Uterus (tissue), 4 donors: ENCODE data around the gene PCIF1. TPM values are rescaled to one million over a fixed set of nuclear protein-coding genes. Genes with fewer than 3 reads are reported as not detected.

Source experiments
- DNase-seq, 2 donors: peaks; one replicate each; pipeline ENCODE4 v3.0.0-alpha.2; 2019 to 2020
- H3K27ac ChIP-seq, 2 donors: fragments of 200-600 bp; sonication (generic); 1 replicate in 1 of 2; 2 replicates in 1 of 2; pipeline ENCODE4 v1.5.1; 2016 to 2018
- H3K27me3 ChIP-seq, 2 donors: fragments of 200-600 bp; sonication (generic); one replicate each; pipeline ENCODE4 v1.5.1; 2018 to 2019; ENCODE audit warnings: control low read depth in 1 of 2
- H3K36me3 ChIP-seq, 2 donors: fragments of 200-600 bp; sonication (generic); one replicate each; pipeline ENCODE4 v1.5.1; 2019; ENCODE audit warnings: control low read depth in 1 of 2
- H3K4me1 ChIP-seq, 2 donors: fragments of 200-600 bp; sonication (generic); one replicate each; pipeline ENCODE4 v1.5.1; 2018 to 2019; ENCODE audit warnings: control low read depth in 1 of 2
- H3K4me3 ChIP-seq, 2 donors: fragments of 200-600 bp; sonication (generic); 1 replicate in 1 of 2; 2 replicates in 1 of 2; pipeline ENCODE4 v1.5.1; 2018 to 2019; ENCODE audit warnings: mild to moderate bottlenecking in 1 of 2
- H3K9me3 ChIP-seq, 2 donors: fragments of 200-600 bp; sonication (generic); one replicate each; pipeline ENCODE4 v1.5.1; 2019; ENCODE audit warnings: control low read depth in 1 of 2
- POLR2A ChIP-seq, 2 donors: fragments of 450-650 bp; IDR thresholded peaks; one replicate each; pipeline ENCODE4 v1.6.1; 2016; ENCODE audit warnings: antibody characterized with exemption in 2 of 2, mild to moderate bottlenecking in 1 of 2, moderate library complexity in 1 of 2
- intact Hi-C: fragments of 100-400 bp; cut with DNase I; formaldehyde crosslinking; loops from one replicate; pipeline ENCODE4 v1.15.1; 2023; ENCODE audit warnings: low total_unique reads
- total RNA-seq, 4 donors: library from RNA; depleted of rRNA in 3 of 4; stranded (reverse); fragments of >200 nt in 3 of 4; gene quantifications; one replicate each; pipeline versions ENCODE4 v1.1.0 to v1.2.4, GENCODE V29; 2014 to 2023
- TF ChIP-seq, protein P1 (sequence below), 4 experiments: fragments of 200-600 bp in 2 of 4; fragments of 450-650 bp in 2 of 4; sonication (generic) in 2 of 4; IDR thresholded peaks; one replicate each; pipeline ENCODE4 v1.5.1; 2016 to 2019; ENCODE audit warnings: antibody characterized with exemption in 4 of 4, mild to moderate bottlenecking in 2 of 4, moderate library complexity in 1 of 4
- donor health status: DM: yes; HTN: yes; CAD: no.

The PCIF1 gene
- total RNA-seq: 10 to 100 TPM; 11.0 to 71.0 (median 40.0) TPM

DNA sequence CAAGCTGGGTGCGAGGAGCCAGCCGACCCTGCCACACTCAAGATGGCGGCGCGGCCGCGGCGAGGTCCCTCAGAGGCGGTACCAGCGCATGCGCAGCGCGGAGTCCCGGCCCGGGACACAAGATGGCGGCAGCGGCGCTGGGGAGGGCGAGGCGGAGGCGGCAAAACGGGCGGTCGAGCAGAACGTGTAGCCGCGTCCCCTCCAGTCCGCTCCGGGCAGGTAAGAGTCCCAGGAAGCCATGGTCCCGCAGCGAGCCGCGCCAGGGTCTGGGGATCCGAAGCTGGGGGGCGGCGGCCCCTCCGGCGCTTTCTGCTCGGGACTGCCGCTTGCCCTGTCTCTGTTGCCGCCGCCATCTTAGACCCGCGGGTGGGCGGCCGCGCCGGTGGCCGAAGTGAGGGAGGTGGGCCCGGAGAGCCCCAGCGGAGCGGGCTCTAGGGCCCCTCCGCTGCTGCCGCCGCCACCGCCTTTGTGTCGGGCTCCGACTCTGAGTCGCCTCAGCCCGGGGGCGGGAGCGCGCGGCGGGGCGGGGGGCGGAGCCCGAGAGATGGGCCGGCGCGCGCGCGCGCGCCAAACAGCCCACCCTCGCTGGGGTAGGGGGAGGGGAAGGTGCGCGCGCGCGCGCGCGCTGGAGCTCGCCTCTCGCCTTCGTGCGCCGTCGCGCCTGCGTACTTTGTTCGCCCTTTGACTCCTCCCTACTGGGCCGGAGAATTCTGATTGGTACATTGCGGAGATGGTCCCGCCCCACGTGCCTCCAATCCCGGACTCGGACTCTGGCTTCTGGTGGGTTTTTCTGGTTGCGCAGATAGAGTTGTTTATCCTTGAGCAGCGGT, at the start of gene PCIF1:
Gene PCIF1 (plus strand): TSS at position 98 of the 830 bp plus-strand sequence. CDS start 4,317 bp downstream, outside the sequence.
- Histone ChIP-seq H3K4me1 (peaks cover 3 to 6% of the 10 kb centered on the region in 2 donors), H3K36me3 (no peaks in the 10 kb centered on the region), H3K9me3 (no peaks in the 10 kb centered on the region), H3K4me3 (peak within 1 kb of the TSS; percentile 65 to 77), H3K27me3 (no peaks in the 10 kb centered on the region), H3K27ac (peak within 1 kb of the TSS; percentile 98 to 99)
- DNase-seq: peak; percentile 99
- TF ChIP-seq, protein P1, sequence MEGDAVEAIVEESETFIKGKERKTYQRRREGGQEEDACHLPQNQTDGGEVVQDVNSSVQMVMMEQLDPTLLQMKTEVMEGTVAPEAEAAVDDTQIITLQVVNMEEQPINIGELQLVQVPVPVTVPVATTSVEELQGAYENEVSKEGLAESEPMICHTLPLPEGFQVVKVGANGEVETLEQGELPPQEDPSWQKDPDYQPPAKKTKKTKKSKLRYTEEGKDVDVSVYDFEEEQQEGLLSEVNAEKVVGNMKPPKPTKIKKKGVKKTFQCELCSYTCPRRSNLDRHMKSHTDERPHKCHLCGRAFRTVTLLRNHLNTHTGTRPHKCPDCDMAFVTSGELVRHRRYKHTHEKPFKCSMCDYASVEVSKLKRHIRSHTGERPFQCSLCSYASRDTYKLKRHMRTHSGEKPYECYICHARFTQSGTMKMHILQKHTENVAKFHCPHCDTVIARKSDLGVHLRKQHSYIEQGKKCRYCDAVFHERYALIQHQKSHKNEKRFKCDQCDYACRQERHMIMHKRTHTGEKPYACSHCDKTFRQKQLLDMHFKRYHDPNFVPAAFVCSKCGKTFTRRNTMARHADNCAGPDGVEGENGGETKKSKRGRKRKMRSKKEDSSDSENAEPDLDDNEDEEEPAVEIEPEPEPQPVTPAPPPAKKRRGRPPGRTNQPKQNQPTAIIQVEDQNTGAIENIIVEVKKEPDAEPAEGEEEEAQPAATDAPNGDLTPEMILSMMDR (IDR thresholded peaks at IDR 0.05): peak in 2 of 4 experiments; percentile 9 to 36
- TF ChIP-seq POLR2A (IDR thresholded peaks at IDR 0.05): peak; percentile 95 to 98
- intact Hi-C loops: no loop called here

DNA sequence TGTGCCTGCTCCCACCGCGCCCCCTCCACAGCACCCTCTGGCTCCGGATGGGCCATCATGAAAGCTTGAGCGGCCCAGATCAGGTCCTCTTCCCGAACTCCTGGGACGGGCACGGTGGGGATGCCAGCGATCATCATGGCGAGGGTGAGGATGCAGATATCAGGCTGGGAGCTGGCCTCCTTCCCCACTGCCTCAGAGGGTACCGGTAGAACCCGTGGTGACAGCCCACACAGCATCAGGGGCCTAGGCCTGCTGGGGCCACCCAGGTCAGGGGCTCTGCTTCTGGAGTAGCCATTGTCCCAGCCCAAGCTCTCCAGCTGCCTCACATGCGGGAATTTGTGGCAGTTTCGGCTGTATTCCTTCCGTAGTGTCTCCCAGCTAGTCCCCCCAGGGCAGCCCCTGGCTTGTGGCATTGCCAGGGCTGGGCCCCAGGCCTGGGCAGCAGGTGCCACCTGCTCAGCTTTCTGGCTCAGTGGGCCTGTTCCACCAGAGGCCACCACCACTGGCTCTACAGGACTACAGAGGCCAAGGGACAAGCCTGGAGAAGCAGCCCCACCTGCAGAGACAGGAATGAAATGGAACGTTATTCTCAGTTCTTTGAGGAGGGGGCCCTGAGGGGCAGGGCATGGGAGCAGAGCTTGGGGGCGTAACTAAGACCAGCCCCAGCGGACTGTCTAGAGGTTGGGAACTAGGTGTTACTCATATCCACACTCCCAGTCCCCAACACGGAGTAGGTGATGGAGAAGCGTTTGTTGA, 47.7 kb upstream of the PCIF1 start:
- intact Hi-C loops: no loop called here
- TF ChIP-seq, protein P1 (IDR thresholded peaks at IDR 0.05): no peak
- TF ChIP-seq POLR2A (IDR thresholded peaks at IDR 0.05): no peak
- Histone ChIP-seq H3K4me1 (peaks cover 2 to 5% of the 10 kb centered on the region in 2 donors), H3K9me3 (no peaks in the 10 kb centered on the region), H3K27ac (no peak overlapping the region), H3K27me3 (no peaks in the 10 kb centered on the region), H3K4me3 (no peak overlapping the region), H3K36me3 (no peaks in the 10 kb centered on the region)
- no peak for DNase-seq

DNA sequence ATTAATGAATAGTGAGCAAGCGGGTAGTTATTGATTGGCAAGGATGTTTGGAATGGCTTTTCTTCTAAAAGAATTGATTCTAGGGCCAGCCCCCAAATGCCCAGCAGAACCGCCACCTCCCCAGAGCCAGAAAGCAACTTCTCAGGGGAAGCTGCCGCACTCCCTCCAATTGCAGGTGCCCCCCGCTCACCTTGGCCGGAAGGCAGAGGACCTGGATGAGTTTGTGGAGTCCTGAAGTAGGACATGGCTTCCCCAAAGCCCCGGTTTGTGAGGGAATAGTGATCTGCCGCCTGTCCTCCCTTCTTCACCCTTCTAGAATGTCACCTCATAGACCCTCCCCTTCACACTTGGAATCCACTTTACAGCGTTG, 47.2 kb upstream of the PCIF1 start, which contains the start of gene SPATA25:
Gene SPATA25 (minus strand): TSS at position 277 of the 370 bp plus-strand sequence. CDS start 32 bp downstream, at position 245.
- TF ChIP-seq, protein P1 (IDR thresholded peaks at IDR 0.05): no peak
- TF ChIP-seq POLR2A (IDR thresholded peaks at IDR 0.05): no peak
- peaks cover 3 to 7% of the 10 kb centered on the region in 2 donors for H3K4me1 ChIP-seq
- H3K27ac ChIP-seq: no peak within 1 kb of the TSS
- no peaks in the 10 kb centered on the region for H3K27me3 ChIP-seq
- H3K9me3 ChIP-seq: no peaks in the 10 kb centered on the region
- no peak within 1 kb of the TSS for H3K4me3 ChIP-seq
- H3K36me3 ChIP-seq: no peaks in the 10 kb centered on the region
- no peak for DNase-seq
- intact Hi-C loops: no loop called here

DNA sequence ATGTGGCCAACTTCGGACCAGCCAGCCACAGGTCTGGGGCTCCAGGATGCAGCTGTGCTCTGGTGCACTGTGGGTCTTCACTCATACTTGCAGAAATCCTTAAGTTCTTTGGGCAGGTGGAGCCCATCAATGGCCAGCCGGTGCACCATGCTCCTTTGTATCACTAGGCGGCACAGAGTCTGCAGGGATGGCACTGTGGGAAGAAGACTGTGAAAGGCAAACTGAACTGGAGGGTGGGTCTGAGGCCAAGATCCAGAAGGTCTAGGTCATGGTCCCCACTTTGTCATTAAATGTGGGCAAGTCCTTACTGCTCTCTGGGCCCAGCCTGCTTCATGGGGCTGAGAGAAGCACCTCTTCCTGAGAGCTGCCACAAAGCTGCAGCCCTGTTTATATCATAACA, 45.8 kb upstream of the PCIF1 start:
- no peaks in the 10 kb centered on the region for H3K36me3 ChIP-seq
- H3K27ac ChIP-seq: no peak overlapping the region
- intact Hi-C loops: no loop called here
- H3K4me1 ChIP-seq: peaks cover 3 to 7% of the 10 kb centered on the region in 2 donors
- no peaks in the 10 kb centered on the region for H3K9me3 ChIP-seq
- no peak for TF ChIP-seq POLR2A (IDR thresholded peaks at IDR 0.05)
- TF ChIP-seq, protein P1 (IDR thresholded peaks at IDR 0.05): no peak
- no peaks in the 10 kb centered on the region for H3K27me3 ChIP-seq
- no peak for DNase-seq
- H3K4me3 ChIP-seq: no peak overlapping the region
